GM12878 (cell line): Measurements from ENCODE around the gene COL26A1. TPM values are rescaled to one million over a fixed set of nuclear protein-coding genes. Genes with fewer than 3 reads are reported as not detected.

Experiments
- ATAC-seq: fragments of 200-7000 bp; cut with Tn5 transposase; 3 replicates; pipeline ENCODE4 v1.9.1; 2020; ENCODE audit warnings: mild to moderate bottlenecking, moderate library complexity
- BruUV-seq: library from RNA; stranded (reverse); fragments of 400-500 nt; replicated peaks from 2 replicates; lab custom pipeline; 2021; lab: Mats Ljungman, UMichigan
- CTCF ChIA-PET: fragments of 300-600 bp; sonication (Branson Sonifier 250); formaldehyde crosslinking; extraction: SDS; loops from one replicate; lab custom pipeline; 2021; ENCODE audit warnings: inconsistent platforms; lab: Yijun Ruan, JAX
- POLR2A ChIA-PET: fragments of 350-600 bp; formaldehyde crosslinking; extraction: SDS; loops from one replicate; lab custom pipeline; 2021; ENCODE audit warnings: inconsistent platforms; lab: Charles Lee
- RAD21 ChIA-PET: fragments of 300-600 bp; sonication (Branson Sonifier 250); formaldehyde crosslinking; loops from one replicate; lab custom pipeline; 2023; ENCODE audit warnings: antibody characterized with exemption; ENCODE audit not compliant: unreplicated experiment; lab: Charles Lee
- SMC1A ChIA-PET: fragments of 300-600 bp; sonication (Branson Sonifier 250); formaldehyde crosslinking; loops from one replicate; lab custom pipeline; 2023; ENCODE audit not compliant: unreplicated experiment, uncharacterized antibody; lab: Charles Lee
- DNase-seq: peaks from one replicate; pipeline ENCODE4 v3.0.0-alpha.2; 2011; ENCODE audit warnings: low read depth, low spot score
- FAIRE-seq: peaks from 3 replicates; lab custom pipeline; 2011; peaks lifted over from hg19 to GRCh38; lab: Jason Lieb, UNC
- H2AFZ ChIP-seq: 2 replicates; pipeline ENCODE4 v1.6.0; 2011; ENCODE audit warnings: low read depth, low read length, control low read depth; ENCODE audit not compliant: control insufficient read depth
- H3K27ac ChIP-seq: 2 replicates; pipeline ENCODE4 v1.5.1; 2011; ENCODE audit warnings: control low read depth; ENCODE audit not compliant: control insufficient read depth, insufficient read depth
- H3K27me3 ChIP-seq, 2 experiments: replicated peaks in 1 of 2; 2 replicates each; pipeline versions ENCODE4 v1.6.0 to v1.6.1; 2011; ENCODE audit warnings: low read length in 1 of 2; ENCODE audit not compliant: control insufficient read depth in 2 of 2, insufficient read depth in 2 of 2
- H3K36me3 ChIP-seq, 2 experiments: 2 replicates each; pipeline ENCODE4 v1.5.1; 2011; ENCODE audit warnings: low read length in 1 of 2; ENCODE audit not compliant: control insufficient read depth in 2 of 2, insufficient read depth in 2 of 2
- H3K4me1 ChIP-seq: 2 replicates; pipeline ENCODE4 v1.6.1; 2011; ENCODE audit warnings: mild to moderate bottlenecking, low read length, moderate library complexity, mixed read lengths; ENCODE audit not compliant: control insufficient read depth, insufficient read depth
- H3K4me2 ChIP-seq: 2 replicates; pipeline ENCODE4 v1.6.0; 2011; ENCODE audit warnings: control low read depth; ENCODE audit not compliant: control insufficient read depth, insufficient read depth
- H3K4me3 ChIP-seq: fragments of 200-600 bp; sonication (generic); 2 replicates; pipeline ENCODE4 v1.5.1; 2016
- H3K79me2 ChIP-seq: 2 replicates; pipeline ENCODE4 v1.6.0; 2011; ENCODE audit warnings: low read length; ENCODE audit not compliant: control insufficient read depth, insufficient read depth
- H3K9ac ChIP-seq: 2 replicates; pipeline ENCODE4 v1.8.0; 2011; ENCODE audit warnings: low read length, control low read depth, mixed read lengths; ENCODE audit not compliant: control insufficient read depth, insufficient read depth
- H3K9me3 ChIP-seq: replicated peaks from 3 replicates; pipeline ENCODE4 v1.5.1; 2011; ENCODE audit warnings: mild to moderate bottlenecking, low read length; ENCODE audit not compliant: control insufficient read depth, insufficient read depth
- H4K20me1 ChIP-seq: 2 replicates; pipeline ENCODE4 v1.6.0; 2011; ENCODE audit not compliant: control insufficient read depth, insufficient read depth
- CHD2 ChIP-seq: IDR thresholded peaks from 2 replicates; pipeline ENCODE4 v1.6.1; 2011; ENCODE audit warnings: low read depth, low read length, improper control_type of control experiment, borderline replicate concordance
- JUND ChIP-seq: IDR thresholded peaks from 2 replicates; pipeline ENCODE4 v1.6.1; 2012; ENCODE audit warnings: low read depth, mild to moderate bottlenecking, low read length, improper control_type of control experiment, moderate library complexity
- MEF2B ChIP-seq: fragments of 450-650 bp; IDR thresholded peaks from 2 replicates; pipeline ENCODE4 v1.6.1; 2018; ENCODE audit warnings: mild to moderate bottlenecking, moderate library complexity; ENCODE audit not compliant: partially characterized antibody, poor library complexity, severe bottlenecking
- PAX8 ChIP-seq: fragments of 450-650 bp; IDR thresholded peaks from 2 replicates; pipeline ENCODE4 v1.6.1; 2017; ENCODE audit warnings: mild to moderate bottlenecking, moderate library complexity
- TAF1 ChIP-seq: IDR thresholded peaks from 2 replicates; pipeline ENCODE4 v1.6.1; 2011; ENCODE audit warnings: mild to moderate bottlenecking, low read depth, low read length, borderline replicate concordance
- YY1 ChIP-seq: IDR thresholded peaks from 2 replicates; pipeline ENCODE4 v1.6.1; 2011; ENCODE audit warnings: low read depth, mild to moderate bottlenecking, low read length
- ZNF217 ChIP-seq: fragments of 450-650 bp; IDR thresholded peaks from 2 replicates; pipeline ENCODE4 v1.6.1; 2017; ENCODE audit warnings: antibody characterized with exemption, mild to moderate bottlenecking
- WGBS: methylation state at CpG from one replicate; pipeline ENCODE4 v1.1.6; 2016; ENCODE audit warnings: low lambda C conversion rate; ENCODE audit not compliant: insufficient replicate concordance, insufficient coverage; ENCODE audit errors: missing lambda C conversion rate; 5-methylcytosine and 5-hydroxymethylcytosine counted together
- in situ Hi-C: fragments of 300-500 bp; cut with MboI; formaldehyde crosslinking; loops from 9 replicates; pipeline ENCODE4 v1.14.3; 2018; ENCODE audit warnings: mixed read lengths
- intact Hi-C: fragments of 100-400 bp; cut with micrococcal nuclease; formaldehyde crosslinking; loops from one replicate; pipeline ENCODE4 v1.14.2; 2022; ENCODE audit not compliant: unreplicated experiment
- polyA plus RNA-seq, 11 experiments: library from polyadenylated mRNA; depleted of rRNA in 4 of 11; unstranded in 6 of 11; stranded (reverse) in 5 of 11; fragments of >200 nt; fragmentation: Nextera tagmentation in 4 of 11; fragmentation: Illumina TruSeq in 1 of 11; extraction: Ambion mirVana in 4 of 11; extraction: Trizol in 1 of 11; gene quantifications; 1 replicate in 1 of 11; 2 replicates in 10 of 11; pipeline versions ENCODE4 v1.2.1 to v1.2.3, GENCODE V29; 2011 to 2016; ENCODE audit warnings: inconsistent platforms in 2 of 11, missing spikeins in 2 of 11, low read depth in 1 of 11
- total RNA-seq, 4 experiments: library from RNA; depleted of rRNA in 3 of 4; stranded (reverse); fragments of >200 nt in 3 of 4; fragmentation: Illumina TruSeq in 1 of 4; extraction: Trizol in 1 of 4; gene quantifications; 2 replicates each; pipeline versions ENCODE4 v1.2.1 to v1.2.3, GENCODE V29; 2013 to 2021
- TF ChIP-seq, protein P1 (sequence below): fragments of 150-350 bp; IDR thresholded peaks from 2 replicates; pipeline ENCODE4 v1.6.1; 2016; ENCODE audit warnings: low read depth, low read length

The COL26A1 gene
- total and polyA plus RNA-seq, 10 of the 15 experiments (the other 5 are each of a cell fraction or from before 2014, with no cell fraction given), result 0.08 TPM; not detected in 9

DNA sequence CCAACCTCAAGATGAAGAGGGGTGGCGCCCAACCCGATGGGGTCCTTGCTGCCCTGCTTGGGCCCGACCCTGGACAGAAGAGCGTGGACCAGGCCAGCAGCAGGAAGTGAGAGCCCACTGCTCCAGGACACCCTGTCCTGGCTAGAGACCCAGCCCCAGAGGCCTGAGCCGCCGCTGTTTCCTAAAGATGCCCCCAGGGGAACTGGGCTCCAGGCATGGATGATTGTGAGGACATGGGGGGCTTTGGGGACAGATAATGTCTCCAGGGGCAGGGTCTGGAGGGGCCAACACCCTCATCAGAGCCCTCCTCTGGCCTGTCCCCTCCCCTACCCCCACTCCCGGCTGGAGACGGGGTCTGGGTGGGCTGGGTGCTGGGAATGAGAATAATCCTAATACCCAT lies 194.7 kb downstream of the COL26A1 start:
- H3K4me3 ChIP-seq, result no peak overlapping the region
- H3K27ac ChIP-seq, result no peak overlapping the region
- SMC1A ChIA-PET, result no interaction called here
- FAIRE-seq, result no peak
- no peaks in the 10 kb centered on the region; the same call in 2 of the 3 replicates for H3K9me3 ChIP-seq
- no peak overlapping the region for H3K4me2 ChIP-seq
- intact Hi-C loops, result no loop called here
- no peaks in the 10 kb centered on the region for H3K79me2 ChIP-seq
- ATAC-seq, result no peak
- no peaks in the 10 kb centered on the region for H3K36me3 ChIP-seq
- no peak overlapping the region for H3K9ac ChIP-seq
- BruUV-seq, result no TSS peak
- no peaks in the 10 kb centered on the region for H3K27me3 ChIP-seq
- TF ChIP-seq MEF2B (no peak), ZNF217 (no peak), TAF1 (no peak), JUND (no peak), YY1 (no peak), PAX8 (no peak), CHD2 (no peak)
- TF ChIP-seq, protein P1, sequence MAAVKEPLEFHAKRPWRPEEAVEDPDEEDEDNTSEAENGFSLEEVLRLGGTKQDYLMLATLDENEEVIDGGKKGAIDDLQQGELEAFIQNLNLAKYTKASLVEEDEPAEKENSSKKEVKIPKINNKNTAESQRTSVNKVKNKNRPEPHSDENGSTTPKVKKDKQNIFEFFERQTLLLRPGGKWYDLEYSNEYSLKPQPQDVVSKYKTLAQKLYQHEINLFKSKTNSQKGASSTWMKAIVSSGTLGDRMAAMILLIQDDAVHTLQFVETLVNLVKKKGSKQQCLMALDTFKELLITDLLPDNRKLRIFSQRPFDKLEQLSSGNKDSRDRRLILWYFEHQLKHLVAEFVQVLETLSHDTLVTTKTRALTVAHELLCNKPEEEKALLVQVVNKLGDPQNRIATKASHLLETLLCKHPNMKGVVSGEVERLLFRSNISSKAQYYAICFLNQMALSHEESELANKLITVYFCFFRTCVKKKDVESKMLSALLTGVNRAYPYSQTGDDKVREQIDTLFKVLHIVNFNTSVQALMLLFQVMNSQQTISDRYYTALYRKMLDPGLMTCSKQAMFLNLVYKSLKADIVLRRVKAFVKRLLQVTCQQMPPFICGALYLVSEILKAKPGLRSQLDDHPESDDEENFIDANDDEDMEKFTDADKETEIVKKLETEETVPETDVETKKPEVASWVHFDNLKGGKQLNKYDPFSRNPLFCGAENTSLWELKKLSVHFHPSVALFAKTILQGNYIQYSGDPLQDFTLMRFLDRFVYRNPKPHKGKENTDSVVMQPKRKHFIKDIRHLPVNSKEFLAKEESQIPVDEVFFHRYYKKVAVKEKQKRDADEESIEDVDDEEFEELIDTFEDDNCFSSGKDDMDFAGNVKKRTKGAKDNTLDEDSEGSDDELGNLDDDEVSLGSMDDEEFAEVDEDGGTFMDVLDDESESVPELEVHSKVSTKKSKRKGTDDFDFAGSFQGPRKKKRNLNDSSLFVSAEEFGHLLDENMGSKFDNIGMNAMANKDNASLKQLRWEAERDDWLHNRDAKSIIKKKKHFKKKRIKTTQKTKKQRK, result no peak
- no peak for DNase-seq
- in situ Hi-C loops, result no loop called here
- CTCF ChIA-PET, result no interaction called here
- no peaks in the 10 kb centered on the region for H4K20me1 ChIP-seq
- H2AFZ ChIP-seq, result no peak overlapping the region
- POLR2A ChIA-PET, result no interaction called here
- RAD21 ChIA-PET, result no interaction called here
- H3K4me1 ChIP-seq, result no peaks in the 10 kb centered on the region
- 14% methylated on average over 8 of the region's 8 CpGs for whole genome bisulfite sequencing
